ENCODE data around the gene UVSSA. TPM values are rescaled to one million over a fixed set of nuclear protein-coding genes. Genes with fewer than 3 reads are reported as not detected.

UVSSA gene
- total RNA-seq, 6 experiments from 2014 or later = 7.7 to 9.0 (median 8.7) TPM

GRCh38 chr4:1402516-1403091, 55.6 kb downstream of the UVSSA start:
- no peak for TF ChIP-seq CTCF (IDR thresholded peaks at IDR 0.05)
- Mint-ChIP-seq H3K9me3 (peaks cover 8% of the 10 kb centered on the region), H3K27ac (no peak overlapping the region), H3K27me3 (ENCODE audit: insufficient read depth) (peaks cover 8% of the 10 kb centered on the region), H3K4me3 (no peak overlapping the region), H3K4me1 (ENCODE audit: low read depth) (no peaks in the 10 kb centered on the region), H3K36me3 (ENCODE audit: low read depth) (no peaks in the 10 kb centered on the region)
- DNase-seq = no peak

GRCh38 chr4:1403177-1403583, 56.2 kb downstream of the UVSSA start:
- H3K4me3 Mint-ChIP-seq = no peak overlapping the region
- DNase-seq = no peak

GRCh38 chr4:1403591-1404572, 56.9 kb downstream of the UVSSA start:
- H3K4me3 Mint-ChIP-seq = no peak overlapping the region
- no peaks in the 10 kb centered on the region for H3K4me1 Mint-ChIP-seq (ENCODE audit: low read depth)
- peaks cover 15% of the 10 kb centered on the region for H3K27me3 Mint-ChIP-seq (ENCODE audit: insufficient read depth)
- peaks cover 7% of the 10 kb centered on the region for H3K9me3 Mint-ChIP-seq
- no peak for DNase-seq
- no peak for TF ChIP-seq CTCF (IDR thresholded peaks at IDR 0.05)
- no peaks in the 10 kb centered on the region for H3K36me3 Mint-ChIP-seq (ENCODE audit: low read depth)
- H3K27ac Mint-ChIP-seq = no peak overlapping the region

More at GRCh38 chr4:1403177-1403583, 56.2 kb downstream of the UVSSA start:
- no peaks in the 10 kb centered on the region for H3K4me1 Mint-ChIP-seq (ENCODE audit: low read depth)
- H3K9me3 Mint-ChIP-seq = peaks cover 8% of the 10 kb centered on the region
- no peak overlapping the region for H3K27ac Mint-ChIP-seq
- peaks cover 11% of the 10 kb centered on the region for H3K27me3 Mint-ChIP-seq (ENCODE audit: insufficient read depth)
- no peaks in the 10 kb centered on the region for H3K36me3 Mint-ChIP-seq (ENCODE audit: low read depth)
- no peak for TF ChIP-seq CTCF (IDR thresholded peaks at IDR 0.05)

- Mint-ChIP-seq H3K4me3 (no peak overlapping the region), H3K9me3 (peaks cover 4% of the 10 kb centered on the region; the same call in 1 of the 2 replicates), H3K27me3 (ENCODE audit: insufficient read depth) (peaks cover 16% of the 10 kb centered on the region), H3K36me3 (ENCODE audit: low read depth) (no peaks in the 10 kb centered on the region), H3K27ac (no peak overlapping the region), H3K4me1 (ENCODE audit: low read depth) (no peaks in the 10 kb centered on the region)
- no peak for DNase-seq
- TF ChIP-seq CTCF (IDR thresholded peaks at IDR 0.05) = no peak
Measured at GRCh38 chr4:1404573-1405253, 57.7 kb downstream of the UVSSA start.

GRCh38 chr4:1405254-1405635, 58.2 kb downstream of the UVSSA start:
- H3K4me3 Mint-ChIP-seq = no peak overlapping the region
- no peak for DNase-seq
- H3K4me1 Mint-ChIP-seq (ENCODE audit: low read depth) = no peaks in the 10 kb centered on the region
- peaks cover 16% of the 10 kb centered on the region for H3K27me3 Mint-ChIP-seq (ENCODE audit: insufficient read depth)
- no peaks in the 10 kb centered on the region for H3K36me3 Mint-ChIP-seq (ENCODE audit: low read depth)
- peaks cover 4% of the 10 kb centered on the region; the same call in 1 of the 2 replicates for H3K9me3 Mint-ChIP-seq
- TF ChIP-seq CTCF (IDR thresholded peaks at IDR 0.05) = no peak
- no peak overlapping the region for H3K27ac Mint-ChIP-seq

Measured in HFFc6 (cell line).